GM18517 (cell line): ENCODE measurements around the gene UQCR10.
"Not testable (repeated sequence)": the region's sequence is repeated elsewhere in the genome, so short reads cannot be mapped to it uniquely, and the experiment has no call there.

Experiments
- ATAC-seq: cut with Tn5 transposase; IDR thresholded peaks from one replicate; pipeline ENCODE4 v1.9.1; 2021; ENCODE audit warnings: mild to moderate bottlenecking, moderate library complexity; ENCODE audit not compliant: unreplicated experiment

The UQCR10 gene

GRCh38 chr22:29735416-29735815 is 31.8 kb upstream of the UQCR10 start:
- ATAC-seq, result no peak

DNA sequence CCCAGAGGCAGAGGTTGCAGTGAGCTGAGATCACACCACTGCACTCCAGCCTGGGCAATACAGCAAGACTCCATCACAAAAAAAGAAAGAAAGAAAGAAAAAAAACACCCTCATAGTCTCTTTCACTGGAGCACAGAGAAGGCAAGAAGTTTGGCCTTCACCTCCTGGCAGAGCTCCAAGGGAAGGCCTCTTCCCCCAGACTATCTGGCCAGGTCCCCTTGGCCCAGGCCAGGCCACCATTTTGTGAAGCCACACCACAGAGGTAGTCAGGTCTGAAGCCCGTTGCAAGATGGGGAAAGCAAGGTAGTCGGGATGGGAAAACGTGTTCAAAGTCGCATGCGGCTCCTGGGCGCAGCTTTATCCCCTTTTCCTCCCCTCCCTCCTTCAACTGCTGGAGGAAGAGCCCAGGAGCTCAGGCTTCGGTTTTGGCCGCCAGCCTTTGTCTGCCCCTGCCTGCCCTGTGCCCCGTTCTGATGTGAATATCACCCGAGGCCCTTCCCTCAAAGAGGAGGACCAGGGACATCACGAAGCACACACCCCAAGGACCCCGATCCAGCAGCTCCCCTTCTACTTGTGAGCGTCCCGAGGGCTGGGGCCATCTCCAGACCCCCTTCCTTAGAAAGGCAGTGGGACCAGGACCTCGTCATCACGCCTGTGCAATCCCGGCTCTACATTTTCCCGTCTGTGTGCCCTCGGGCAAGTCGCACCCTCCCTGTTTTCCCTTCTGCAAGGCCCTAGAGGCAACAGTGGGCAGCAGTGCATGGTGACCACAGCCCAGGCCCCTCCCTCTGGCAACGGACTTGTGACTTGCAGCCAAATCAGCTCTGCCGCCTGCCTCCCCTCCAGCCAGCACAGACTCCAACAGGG is 29.7 kb upstream of the UQCR10 start:
- ATAC-seq, result no peak

DNA sequence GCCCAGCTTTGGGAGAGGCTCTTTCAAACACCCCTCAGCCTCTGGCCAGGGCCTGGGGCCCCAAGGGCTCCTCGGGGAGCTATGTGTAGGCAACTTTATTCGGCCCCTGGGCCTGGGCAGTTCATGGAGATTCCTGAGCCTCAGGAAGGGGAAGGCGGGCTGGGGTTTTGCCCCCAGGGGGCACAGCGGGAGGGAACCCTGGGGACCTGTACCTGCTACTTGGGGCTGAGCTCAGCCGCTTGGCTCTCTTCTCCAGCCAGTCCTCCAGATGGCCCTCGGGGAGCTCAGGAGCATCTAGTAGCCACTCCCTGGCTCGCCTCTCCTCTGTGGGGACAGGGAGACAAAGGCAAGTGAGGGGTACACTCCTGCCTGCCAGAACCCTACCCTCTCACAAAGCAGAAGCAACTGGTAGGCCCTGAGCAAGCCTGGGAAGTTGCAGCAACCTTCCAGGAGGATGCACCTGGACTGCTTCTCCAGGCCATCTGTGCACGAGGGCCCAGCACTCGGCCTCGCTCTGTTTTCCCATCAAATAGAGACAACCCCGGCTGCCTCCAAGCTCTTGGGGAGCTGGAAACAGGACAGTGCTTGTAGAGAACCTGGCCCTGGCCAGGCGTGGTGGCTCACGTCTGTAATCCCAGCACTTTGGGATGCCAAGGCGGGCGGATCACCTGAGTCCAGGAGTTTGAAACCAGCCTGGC is 28.9 kb upstream of the UQCR10 start:
- ATAC-seq, result no peak

DNA sequence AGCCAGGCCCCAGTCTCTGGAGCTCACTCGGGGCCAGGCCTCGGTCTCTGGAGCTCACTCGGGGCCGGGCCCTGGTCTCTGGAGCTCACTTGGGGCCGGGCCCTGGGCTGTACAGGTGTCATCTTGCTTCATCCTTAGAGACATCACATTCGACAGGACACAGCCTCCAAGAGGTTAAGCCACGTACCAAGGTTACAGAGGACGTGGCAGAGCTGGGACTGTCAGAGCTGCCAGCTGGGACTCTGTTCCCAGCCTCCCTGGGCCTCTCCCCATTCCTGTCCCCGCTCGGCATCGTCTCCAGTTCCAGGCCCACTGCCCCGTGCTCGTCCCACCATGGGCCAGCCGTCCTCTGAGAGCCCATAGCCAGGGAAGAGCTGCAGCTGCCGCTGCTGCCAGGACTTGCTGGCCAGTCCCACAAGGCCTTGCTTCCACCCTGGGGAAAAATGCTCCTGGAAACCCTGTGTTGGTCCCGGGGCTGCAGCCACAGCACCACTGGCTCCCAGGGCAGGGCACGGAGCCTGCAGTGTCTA is 27.8 kb upstream of the UQCR10 start:
- no peak for ATAC-seq

DNA sequence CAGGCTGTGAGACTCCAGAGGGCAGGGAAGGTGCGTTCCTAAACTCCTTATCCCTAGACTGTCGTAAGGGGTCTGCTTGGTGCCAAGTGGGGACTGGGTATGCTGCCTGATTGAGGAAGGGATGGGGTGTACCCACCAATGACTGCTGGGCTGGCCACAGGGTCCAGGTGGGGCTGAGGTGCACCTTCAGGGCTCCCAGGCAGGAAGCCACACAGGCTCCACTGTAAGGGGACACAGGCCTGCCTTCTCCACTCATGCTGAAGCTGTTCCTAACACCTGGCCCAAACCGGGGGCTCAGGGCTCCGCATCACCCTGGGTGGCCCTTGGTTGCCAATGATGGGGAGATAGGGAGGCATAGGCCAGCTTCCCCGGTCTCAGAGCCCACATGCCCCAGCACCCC is 27.0 kb upstream of the UQCR10 start:
- ATAC-seq, result no peak

DNA sequence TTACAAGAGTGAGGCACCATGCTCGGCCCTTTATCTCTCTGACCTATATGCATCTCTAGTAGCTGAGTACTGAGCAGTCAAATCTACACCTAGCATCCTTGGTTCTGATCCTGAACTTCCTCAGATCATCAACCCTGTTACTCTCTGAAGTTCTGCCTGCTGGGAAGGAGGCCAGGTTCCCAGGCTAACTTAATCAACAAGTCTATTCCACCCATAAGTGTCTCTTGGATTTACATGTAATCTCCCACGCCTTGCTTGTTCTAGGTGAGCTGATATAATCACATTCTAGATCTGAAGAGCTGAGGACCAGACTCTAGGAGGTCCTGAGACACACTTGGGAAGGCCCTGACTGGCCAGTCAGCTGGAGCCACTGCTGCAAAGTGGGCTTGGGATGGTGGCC is 25.2 kb upstream of the UQCR10 start:
- no peak for ATAC-seq

DNA sequence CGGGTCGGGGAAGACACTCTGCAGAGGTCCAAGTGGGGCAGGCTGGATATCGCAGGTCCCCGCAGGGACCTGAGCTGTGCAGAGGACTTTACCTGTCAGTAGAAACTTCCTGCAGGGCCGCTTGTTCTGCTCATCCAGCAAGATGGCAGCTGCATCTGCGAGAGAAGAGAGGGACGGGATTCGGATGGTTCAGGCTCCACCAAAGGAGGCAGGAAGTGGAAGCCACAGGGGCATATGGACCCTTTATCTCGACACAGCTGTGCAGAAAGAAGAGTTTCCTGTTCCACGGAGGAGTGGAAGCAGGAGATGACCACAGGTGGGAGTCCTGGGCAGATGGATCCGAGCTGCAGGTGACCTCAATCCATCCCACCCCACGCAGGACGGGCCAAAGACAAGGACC is 24.8 kb upstream of the UQCR10 start:
- no peak for ATAC-seq

- ATAC-seq, result no peak
Measured at GRCh38 chr22:29744902-29745301, 22.3 kb upstream of the UQCR10 start.

GRCh38 chr22:29747832-29748231 is 19.3 kb upstream of the UQCR10 start:
- no peak for ATAC-seq

GRCh38 chr22:29748248-29748893 is 18.8 kb upstream of the UQCR10 start:
- no peak for ATAC-seq

- no peak for ATAC-seq
Measured at GRCh38 chr22:29750029-29750428, 17.1 kb upstream of the UQCR10 start.

DNA sequence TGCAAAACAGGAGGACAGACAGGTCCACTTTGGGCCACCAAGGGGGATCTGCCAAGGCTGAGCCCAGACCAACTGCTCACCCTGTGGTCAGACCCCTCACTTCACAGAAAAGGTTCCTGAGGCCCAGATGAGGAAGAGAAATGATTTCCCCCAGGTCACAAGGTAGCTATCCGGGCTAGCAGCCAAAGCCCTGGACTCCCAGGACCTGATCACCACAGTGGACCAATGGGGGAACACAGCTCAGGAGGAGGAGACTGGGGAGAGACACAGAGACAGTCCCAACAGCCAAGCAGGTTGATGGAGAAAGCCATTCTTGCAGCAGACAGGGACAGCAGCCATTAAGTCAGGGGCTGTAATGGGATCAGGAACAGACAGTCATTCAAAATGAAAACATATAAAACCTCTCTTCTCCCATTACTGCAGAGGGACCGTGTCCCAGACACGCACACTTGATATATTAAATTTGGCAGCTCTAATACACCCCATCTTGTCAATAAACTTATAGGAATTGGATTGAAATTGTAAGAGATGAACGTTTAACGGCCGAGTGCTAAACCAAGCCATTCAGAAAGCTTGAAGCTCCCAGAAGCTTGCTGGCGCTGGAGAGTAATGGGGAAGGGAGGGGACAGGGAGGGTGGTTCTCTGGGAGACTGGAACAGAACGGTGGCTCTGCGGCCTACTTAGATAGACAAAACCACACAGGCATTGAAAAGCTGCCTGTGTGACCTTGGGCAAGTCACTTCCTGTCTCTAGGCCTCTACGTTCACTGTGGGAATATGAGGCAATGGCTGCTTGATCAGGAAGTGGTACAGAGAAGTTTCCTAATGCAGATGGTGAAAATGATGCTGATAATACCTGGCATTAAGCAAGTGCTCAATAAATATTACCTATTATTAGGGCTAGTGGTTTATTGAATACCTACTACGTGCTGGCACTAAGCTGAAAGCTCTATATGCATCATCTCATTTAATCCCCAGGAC is 16.3 kb upstream of the UQCR10 start:
- ATAC-seq, result no peak

DNA sequence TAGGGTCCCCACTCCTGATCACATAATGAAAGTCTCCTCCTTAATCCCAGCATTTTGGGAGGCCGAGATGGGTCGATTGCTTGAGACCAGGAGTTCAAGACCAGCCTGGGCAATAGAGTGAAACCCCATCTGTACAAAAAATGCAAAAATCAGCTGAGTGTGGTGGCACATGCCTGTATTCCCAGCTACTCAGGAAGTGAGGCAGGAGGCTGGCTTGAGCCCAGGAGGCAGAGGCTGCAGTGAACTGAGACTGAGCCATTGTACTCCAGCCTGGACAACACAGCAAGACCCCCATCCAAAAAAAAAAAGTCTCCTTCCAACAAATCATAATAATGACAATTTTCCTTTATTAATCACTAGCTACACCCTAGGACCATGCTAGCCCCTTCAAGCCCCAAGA is 15.5 kb upstream of the UQCR10 start:
- ATAC-seq, result no peak

DNA sequence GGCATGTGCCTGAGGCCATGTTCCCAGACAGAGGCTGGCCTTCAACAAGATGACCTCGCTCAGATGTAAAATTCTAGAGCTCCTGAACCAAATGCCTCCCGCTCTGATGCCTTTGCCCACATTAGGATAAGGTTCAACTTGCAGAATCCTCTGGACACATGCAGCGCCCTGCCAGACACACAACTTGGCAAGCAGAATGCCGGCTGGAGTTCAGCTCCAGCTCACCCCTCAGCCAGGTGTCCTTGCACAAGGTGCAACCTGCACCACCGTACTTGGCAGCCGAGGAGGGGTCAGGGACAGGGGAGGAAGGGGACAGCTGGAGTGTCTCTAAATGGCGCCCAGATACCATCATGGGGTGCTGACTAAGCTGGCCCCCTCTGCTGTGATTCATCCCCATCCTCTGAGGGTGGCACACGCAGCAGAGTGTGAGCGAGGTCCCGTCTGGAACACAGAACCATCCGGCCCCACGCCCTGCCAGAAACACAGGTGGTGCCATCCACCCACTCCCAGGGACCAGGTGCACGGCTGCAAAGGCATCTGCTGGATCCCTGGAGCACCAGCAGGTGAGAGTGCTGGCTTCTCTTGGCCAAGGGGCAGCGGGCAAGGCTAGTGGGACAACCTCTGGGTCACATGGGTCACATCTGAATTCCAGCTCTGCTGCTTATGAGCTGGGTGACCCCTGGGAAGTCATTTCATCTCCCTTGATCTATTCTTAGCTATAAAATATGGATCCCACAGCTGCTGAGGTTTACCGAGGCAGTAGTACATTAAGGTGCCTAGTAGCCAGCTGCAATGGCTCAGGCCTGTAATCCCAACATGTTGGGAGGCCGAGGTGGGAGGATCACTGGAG is 13.1 kb upstream of the UQCR10 start:
- ATAC-seq, result no peak

- not testable (repeated sequence) for ATAC-seq
Measured at GRCh38 chr22:29754658-29755395, 12.3 kb upstream of the UQCR10 start.

- ATAC-seq, result no peak
Measured at GRCh38 chr22:29755889-29756288, 11.3 kb upstream of the UQCR10 start.

- ATAC-seq, result no peak
Measured at GRCh38 chr22:29756341-29756740, 10.8 kb upstream of the UQCR10 start.

DNA sequence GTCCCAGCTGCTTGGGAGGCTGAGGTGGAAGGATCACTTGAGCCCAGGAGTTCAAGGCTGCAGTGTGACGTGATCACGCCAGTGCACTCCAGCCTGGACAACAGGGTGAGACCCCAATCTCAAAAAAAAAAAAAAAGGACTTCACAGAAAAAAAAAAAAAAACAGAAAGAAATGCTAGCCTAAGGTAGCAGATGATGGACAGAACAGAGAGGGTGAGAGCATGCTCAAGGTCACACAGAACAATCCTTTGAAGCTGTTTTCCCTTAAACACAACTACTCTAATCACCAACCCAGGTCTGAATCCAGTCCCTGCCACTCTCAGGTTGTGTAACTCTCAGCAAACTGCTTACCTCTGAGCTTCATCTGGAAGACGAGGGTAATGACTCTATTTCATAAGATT is 10.1 kb upstream of the UQCR10 start:
- no peak for ATAC-seq
